SK-N-SH treated with all-trans-retinoic acid at 6 μM for 48 hours (cell line): ENCODE data around the gene ABCC9.

Source experiments
- ATAC-seq: fragments of 200-7000 bp; cut with Tn5 transposase; 3 replicates; pipeline ENCODE4 v1.9.1; 2020; ENCODE audit warnings: mild to moderate bottlenecking, moderate library complexity
- ARNTL ChIP-seq: fragments of 450-650 bp; formaldehyde crosslinking; IDR thresholded peaks from 2 replicates; pipeline ENCODE4 v1.5.0; 2020; ENCODE audit warnings: low read depth, mild to moderate bottlenecking, moderate library complexity, borderline replicate concordance
- BACH2 ChIP-seq: fragments of 250-450 bp; sonication (Bioruptor Pico); IDR thresholded peaks from 2 replicates; pipeline ENCODE4 v1.9.0; 2021; ENCODE audit warnings: mild to moderate bottlenecking, borderline replicate concordance
- CSDC2 ChIP-seq: fragments of 250-450 bp; sonication (Bioruptor Pico); IDR thresholded peaks from 2 replicates; pipeline ENCODE4 v1.5.0; 2020; ENCODE audit warnings: mild to moderate bottlenecking, moderate library complexity
- ESRRG ChIP-seq: fragments of 250-450 bp; sonication (Bioruptor Pico); IDR thresholded peaks from 2 replicates; pipeline ENCODE4 v1.6.1; 2021; ENCODE audit warnings: mild to moderate bottlenecking
- GLIS3 ChIP-seq: fragments of 250-450 bp; sonication (Bioruptor Pico); IDR thresholded peaks from 2 replicates; pipeline ENCODE4 v1.5.0; 2020; ENCODE audit warnings: mild to moderate bottlenecking, moderate library complexity
- ISL1 ChIP-seq: fragments of 250-450 bp; sonication (Bioruptor Pico); IDR thresholded peaks from 2 replicates; pipeline ENCODE4 v2.1.2; 2022; ENCODE audit warnings: mild to moderate bottlenecking, moderate library complexity
- OSR1 ChIP-seq: fragments of 250-450 bp; sonication (Bioruptor Pico); IDR thresholded peaks from 2 replicates; pipeline ENCODE4 v1.8.0; 2022; ENCODE audit warnings: moderate library complexity, mild to moderate bottlenecking, inconsistent platforms
- RARB ChIP-seq: fragments of 250-450 bp; sonication (Bioruptor Pico); IDR thresholded peaks from 2 replicates; pipeline ENCODE4 v1.8.0; 2021; ENCODE audit warnings: mild to moderate bottlenecking, moderate library complexity
- SNAI2 ChIP-seq: fragments of 250-450 bp; sonication (Bioruptor Pico); IDR thresholded peaks from 2 replicates; pipeline ENCODE4 v1.5.0; 2020; ENCODE audit warnings: mild to moderate bottlenecking, moderate library complexity
- TCF4 ChIP-seq: fragments of 250-450 bp; sonication (Bioruptor Pico); IDR thresholded peaks from 2 replicates; pipeline ENCODE4 v1.8.0; 2021; ENCODE audit warnings: mild to moderate bottlenecking, moderate library complexity, borderline replicate concordance
- TOX ChIP-seq: fragments of 250-450 bp; sonication (Bioruptor Pico); IDR thresholded peaks from 2 replicates; pipeline ENCODE4 v1.8.0; 2021; ENCODE audit warnings: mild to moderate bottlenecking, moderate library complexity, borderline replicate concordance
- ZC3H10 ChIP-seq: fragments of 250-450 bp; sonication (Bioruptor Pico); IDR thresholded peaks from 2 replicates; pipeline ENCODE4 v1.5.1; 2021; ENCODE audit warnings: mild to moderate bottlenecking, moderate library complexity
- ZFP3 ChIP-seq: fragments of 250-450 bp; sonication (Bioruptor Pico); IDR thresholded peaks from 2 replicates; pipeline ENCODE4 v1.5.0; 2020; ENCODE audit warnings: mild to moderate bottlenecking, moderate library complexity
- ZFP30 ChIP-seq: fragments of 450-650 bp; formaldehyde crosslinking; IDR thresholded peaks from 2 replicates; pipeline ENCODE4 v1.5.0; 2022; ENCODE audit warnings: mild to moderate bottlenecking, moderate library complexity
- ZNF565 ChIP-seq: fragments of 450-650 bp; formaldehyde crosslinking; conservative IDR thresholded peaks from 2 replicates; pipeline ENCODE4 v1.5.0; 2020; ENCODE audit warnings: low read depth, mild to moderate bottlenecking, moderate library complexity
- ZNF70 ChIP-seq: fragments of 450-650 bp; formaldehyde crosslinking; IDR thresholded peaks from 2 replicates; pipeline ENCODE4 v1.5.0; 2020; ENCODE audit warnings: mild to moderate bottlenecking, moderate library complexity
- ZNF8 ChIP-seq: fragments of 450-650 bp; formaldehyde crosslinking; IDR thresholded peaks from 2 replicates; pipeline ENCODE4 v1.5.0; 2020; ENCODE audit warnings: mild to moderate bottlenecking, moderate library complexity
- TF ChIP-seq, protein P1 (sequence below): fragments of 250-450 bp; sonication (Bioruptor Pico); IDR thresholded peaks from 2 replicates; pipeline ENCODE4 v1.5.1; 2020; ENCODE audit warnings: low read depth, mild to moderate bottlenecking, moderate library complexity
- TF ChIP-seq, protein P2 (sequence below): fragments of 250-450 bp; sonication (Bioruptor Pico); IDR thresholded peaks from 2 replicates; pipeline ENCODE4 v1.8.0; 2021; ENCODE audit warnings: low read depth, mild to moderate bottlenecking, moderate library complexity, borderline replicate concordance
- TF ChIP-seq, protein P3 (sequence below): fragments of 250-450 bp; sonication (Bioruptor Pico); IDR thresholded peaks from 2 replicates; pipeline ENCODE4 v1.8.0; 2020; ENCODE audit warnings: mild to moderate bottlenecking, moderate library complexity, borderline replicate concordance
- TF ChIP-seq, protein P4 (sequence below): fragments of 250-450 bp; sonication (Bioruptor Pico); IDR thresholded peaks from 2 replicates; pipeline ENCODE4 v1.5.1; 2021; ENCODE audit warnings: mild to moderate bottlenecking, moderate library complexity
- TF ChIP-seq, protein P5 (sequence below): fragments of 250-450 bp; sonication (Bioruptor Pico); IDR thresholded peaks from 2 replicates; pipeline ENCODE4 v1.5.0; 2020; ENCODE audit warnings: mild to moderate bottlenecking, moderate library complexity

The ABCC9 gene

DNA sequence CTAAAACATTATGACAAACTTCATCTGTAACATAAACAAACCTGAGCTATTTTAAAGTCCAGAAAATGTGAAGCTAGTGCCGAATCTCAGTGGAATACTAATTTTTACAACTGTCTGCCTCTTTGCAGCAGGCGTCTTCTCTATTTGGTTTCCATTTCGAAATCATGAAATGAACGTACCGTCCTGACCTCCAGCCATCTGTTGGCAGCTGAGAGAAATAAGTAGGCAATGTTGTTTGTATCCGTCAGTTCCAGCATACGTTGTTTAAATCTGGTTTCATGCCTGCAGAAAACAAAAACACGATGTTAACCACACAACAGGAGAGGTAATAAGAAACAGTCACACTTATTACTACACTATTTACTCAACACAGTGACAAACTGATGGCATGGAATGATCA, 112.4 kb downstream of the ABCC9 start:
- ATAC-seq, result no peak
- TF ChIP-seq ZNF70 (CRISPR knock-in tag) (no peak), RARB (CRISPR knock-in tag) (no peak), SNAI2 (no peak), ZFP3 (no peak), TCF4 (no peak), ZFP30 (CRISPR knock-in tag) (no peak), ZNF565 (CRISPR knock-in tag) (no peak), CSDC2 (no peak), GLIS3 (CRISPR knock-in tag) (no peak), ESRRG (CRISPR knock-in tag) (no peak), TOX (CRISPR knock-in tag) (no peak), ARNTL (CRISPR knock-in tag) (no peak), ZNF8 (CRISPR knock-in tag) (no peak), OSR1 (no peak)
- TF ChIP-seq, protein P1, sequence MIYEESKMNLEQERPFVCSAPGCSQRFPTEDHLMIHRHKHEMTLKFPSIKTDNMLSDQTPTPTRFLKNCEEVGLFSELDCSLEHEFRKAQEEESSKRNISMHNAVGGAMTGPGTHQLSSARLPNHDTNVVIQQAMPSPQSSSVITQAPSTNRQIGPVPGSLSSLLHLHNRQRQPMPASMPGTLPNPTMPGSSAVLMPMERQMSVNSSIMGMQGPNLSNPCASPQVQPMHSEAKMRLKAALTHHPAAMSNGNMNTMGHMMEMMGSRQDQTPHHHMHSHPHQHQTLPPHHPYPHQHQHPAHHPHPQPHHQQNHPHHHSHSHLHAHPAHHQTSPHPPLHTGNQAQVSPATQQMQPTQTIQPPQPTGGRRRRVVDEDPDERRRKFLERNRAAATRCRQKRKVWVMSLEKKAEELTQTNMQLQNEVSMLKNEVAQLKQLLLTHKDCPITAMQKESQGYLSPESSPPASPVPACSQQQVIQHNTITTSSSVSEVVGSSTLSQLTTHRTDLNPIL (CRISPR knock-in tag), result no peak
- TF ChIP-seq, protein P2, sequence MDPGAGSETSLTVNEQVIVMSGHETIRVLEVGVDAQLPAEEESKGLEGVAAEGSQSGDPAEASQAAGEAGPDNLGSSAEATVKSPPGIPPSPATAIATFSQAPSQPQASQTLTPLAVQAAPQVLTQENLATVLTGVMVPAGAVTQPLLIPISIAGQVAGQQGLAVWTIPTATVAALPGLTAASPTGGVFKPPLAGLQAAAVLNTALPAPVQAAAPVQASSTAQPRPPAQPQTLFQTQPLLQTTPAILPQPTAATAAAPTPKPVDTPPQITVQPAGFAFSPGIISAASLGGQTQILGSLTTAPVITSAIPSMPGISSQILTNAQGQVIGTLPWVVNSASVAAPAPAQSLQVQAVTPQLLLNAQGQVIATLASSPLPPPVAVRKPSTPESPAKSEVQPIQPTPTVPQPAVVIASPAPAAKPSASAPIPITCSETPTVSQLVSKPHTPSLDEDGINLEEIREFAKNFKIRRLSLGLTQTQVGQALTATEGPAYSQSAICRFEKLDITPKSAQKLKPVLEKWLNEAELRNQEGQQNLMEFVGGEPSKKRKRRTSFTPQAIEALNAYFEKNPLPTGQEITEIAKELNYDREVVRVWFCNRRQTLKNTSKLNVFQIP (CRISPR knock-in tag), result no peak
- TF ChIP-seq, protein P3, sequence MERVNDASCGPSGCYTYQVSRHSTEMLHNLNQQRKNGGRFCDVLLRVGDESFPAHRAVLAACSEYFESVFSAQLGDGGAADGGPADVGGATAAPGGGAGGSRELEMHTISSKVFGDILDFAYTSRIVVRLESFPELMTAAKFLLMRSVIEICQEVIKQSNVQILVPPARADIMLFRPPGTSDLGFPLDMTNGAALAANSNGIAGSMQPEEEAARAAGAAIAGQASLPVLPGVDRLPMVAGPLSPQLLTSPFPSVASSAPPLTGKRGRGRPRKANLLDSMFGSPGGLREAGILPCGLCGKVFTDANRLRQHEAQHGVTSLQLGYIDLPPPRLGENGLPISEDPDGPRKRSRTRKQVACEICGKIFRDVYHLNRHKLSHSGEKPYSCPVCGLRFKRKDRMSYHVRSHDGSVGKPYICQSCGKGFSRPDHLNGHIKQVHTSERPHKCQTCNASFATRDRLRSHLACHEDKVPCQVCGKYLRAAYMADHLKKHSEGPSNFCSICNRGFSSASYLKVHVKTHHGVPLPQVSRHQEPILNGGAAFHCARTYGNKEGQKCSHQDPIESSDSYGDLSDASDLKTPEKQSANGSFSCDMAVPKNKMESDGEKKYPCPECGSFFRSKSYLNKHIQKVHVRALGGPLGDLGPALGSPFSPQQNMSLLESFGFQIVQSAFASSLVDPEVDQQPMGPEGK (CRISPR knock-in tag), result no peak
- TF ChIP-seq, protein P4, sequence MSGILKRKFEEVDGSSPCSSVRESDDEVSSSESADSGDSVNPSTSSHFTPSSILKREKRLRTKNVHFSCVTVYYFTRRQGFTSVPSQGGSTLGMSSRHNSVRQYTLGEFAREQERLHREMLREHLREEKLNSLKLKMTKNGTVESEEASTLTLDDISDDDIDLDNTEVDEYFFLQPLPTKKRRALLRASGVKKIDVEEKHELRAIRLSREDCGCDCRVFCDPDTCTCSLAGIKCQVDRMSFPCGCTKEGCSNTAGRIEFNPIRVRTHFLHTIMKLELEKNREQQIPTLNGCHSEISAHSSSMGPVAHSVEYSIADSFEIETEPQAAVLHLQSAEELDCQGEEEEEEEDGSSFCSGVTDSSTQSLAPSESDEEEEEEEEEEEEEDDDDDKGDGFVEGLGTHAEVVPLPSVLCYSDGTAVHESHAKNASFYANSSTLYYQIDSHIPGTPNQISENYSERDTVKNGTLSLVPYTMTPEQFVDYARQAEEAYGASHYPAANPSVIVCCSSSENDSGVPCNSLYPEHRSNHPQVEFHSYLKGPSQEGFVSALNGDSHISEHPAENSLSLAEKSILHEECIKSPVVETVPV (CRISPR knock-in tag), result no peak
- TF ChIP-seq, protein P5, sequence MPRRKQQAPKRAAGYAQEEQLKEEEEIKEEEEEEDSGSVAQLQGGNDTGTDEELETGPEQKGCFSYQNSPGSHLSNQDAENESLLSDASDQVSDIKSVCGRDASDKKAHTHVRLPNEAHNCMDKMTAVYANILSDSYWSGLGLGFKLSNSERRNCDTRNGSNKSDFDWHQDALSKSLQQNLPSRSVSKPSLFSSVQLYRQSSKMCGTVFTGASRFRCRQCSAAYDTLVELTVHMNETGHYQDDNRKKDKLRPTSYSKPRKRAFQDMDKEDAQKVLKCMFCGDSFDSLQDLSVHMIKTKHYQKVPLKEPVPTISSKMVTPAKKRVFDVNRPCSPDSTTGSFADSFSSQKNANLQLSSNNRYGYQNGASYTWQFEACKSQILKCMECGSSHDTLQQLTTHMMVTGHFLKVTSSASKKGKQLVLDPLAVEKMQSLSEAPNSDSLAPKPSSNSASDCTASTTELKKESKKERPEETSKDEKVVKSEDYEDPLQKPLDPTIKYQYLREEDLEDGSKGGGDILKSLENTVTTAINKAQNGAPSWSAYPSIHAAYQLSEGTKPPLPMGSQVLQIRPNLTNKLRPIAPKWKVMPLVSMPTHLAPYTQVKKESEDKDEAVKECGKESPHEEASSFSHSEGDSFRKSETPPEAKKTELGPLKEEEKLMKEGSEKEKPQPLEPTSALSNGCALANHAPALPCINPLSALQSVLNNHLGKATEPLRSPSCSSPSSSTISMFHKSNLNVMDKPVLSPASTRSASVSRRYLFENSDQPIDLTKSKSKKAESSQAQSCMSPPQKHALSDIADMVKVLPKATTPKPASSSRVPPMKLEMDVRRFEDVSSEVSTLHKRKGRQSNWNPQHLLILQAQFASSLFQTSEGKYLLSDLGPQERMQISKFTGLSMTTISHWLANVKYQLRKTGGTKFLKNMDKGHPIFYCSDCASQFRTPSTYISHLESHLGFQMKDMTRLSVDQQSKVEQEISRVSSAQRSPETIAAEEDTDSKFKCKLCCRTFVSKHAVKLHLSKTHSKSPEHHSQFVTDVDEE (CRISPR knock-in tag), result no peak

DNA sequence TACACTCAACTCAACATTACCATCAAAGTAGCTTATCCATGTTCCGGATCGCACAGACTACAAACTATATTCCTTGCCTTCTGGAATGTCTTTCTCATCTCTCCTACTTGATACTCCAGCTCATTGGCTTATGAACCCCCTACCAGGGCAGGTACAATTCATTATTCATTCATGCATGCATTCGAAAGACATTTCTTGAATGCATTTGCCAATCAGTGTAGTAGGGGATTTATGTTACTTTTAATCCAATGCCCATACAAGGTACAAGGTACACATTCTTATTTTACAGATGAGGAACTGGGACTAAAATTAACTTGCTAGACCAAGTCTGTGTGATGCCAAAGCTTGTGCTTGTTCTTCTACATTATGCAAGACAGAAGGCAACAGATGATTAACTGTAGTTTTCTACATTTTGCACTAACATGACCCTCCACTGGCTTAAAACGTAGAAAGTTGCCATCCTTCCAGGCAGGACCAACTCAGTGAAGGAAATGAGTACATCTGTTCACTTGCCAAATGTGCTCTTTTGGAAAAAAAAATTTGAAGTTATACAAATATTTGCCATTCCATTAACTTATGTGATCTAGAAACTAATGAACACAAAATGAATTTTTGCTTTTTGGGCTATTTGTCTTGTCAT, 113.0 kb downstream of the ABCC9 start:
- no peak for ATAC-seq
- TF ChIP-seq, protein P5 (CRISPR knock-in tag), result no peak
- TF ChIP-seq CSDC2 (no peak), SNAI2 (no peak), ZFP3 (no peak), TCF4 (no peak), ZNF8 (CRISPR knock-in tag) (no peak), ISL1 (CRISPR knock-in tag) (no peak), BACH2 (CRISPR knock-in tag) (no peak), ARNTL (CRISPR knock-in tag) (no peak), TOX (CRISPR knock-in tag) (no peak), ZC3H10 (CRISPR knock-in tag) (no peak), ZNF565 (CRISPR knock-in tag) (no peak)
- TF ChIP-seq, protein P4 (CRISPR knock-in tag), result no peak
- TF ChIP-seq, protein P1 (CRISPR knock-in tag), result no peak
